Stimulated activated naive CD4-positive, alpha-beta T cell treated with Interleukin-2 at 50 U/mL for 16 hours (primary cell): Measurements from ENCODE around the gene DENND4C.
"Not testable (repeated sequence)": the region's sequence is repeated elsewhere in the genome, so short reads cannot be mapped to it uniquely, and the experiment has no call there.

Experiments
- DNase-seq: peaks from one replicate; lab custom pipeline; 2025; lab: John Stamatoyannopoulos, UW

DENND4C gene

GRCh38 chr9:19266778-19267384 lies 36.4 kb downstream of the DENND4C start:
- DNase-seq = not testable (repeated sequence)

DNA sequence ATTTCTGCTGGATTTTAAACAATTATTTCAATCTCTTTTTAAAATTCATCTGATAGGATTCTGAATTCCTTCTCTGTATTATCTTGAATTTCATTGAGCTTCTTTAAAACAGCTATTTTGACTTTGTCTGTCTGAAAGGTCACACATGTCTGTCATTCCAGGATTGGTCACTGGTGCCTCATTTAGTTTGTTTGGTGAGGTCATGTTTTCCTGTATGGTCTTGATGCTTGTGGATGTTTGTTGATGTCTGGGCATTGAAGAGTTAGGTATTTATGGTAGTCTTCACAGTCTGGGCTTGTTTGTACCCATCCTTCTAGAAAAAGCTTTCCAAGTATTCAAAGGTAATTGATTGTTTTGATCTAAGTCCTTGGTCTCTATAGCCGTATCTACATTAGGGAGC lies 39.1 kb downstream of the DENND4C start:
- DNase-seq = no peak

- no peak for DNase-seq
These were observed 40.0 kb downstream of the DENND4C start for GRCh38 chr9:19270421-19270949.

- DNase-seq = no peak
These were observed 40.6 kb downstream of the DENND4C start for GRCh38 chr9:19271081-19271480.

GRCh38 chr9:19281801-19282200 lies 51.3 kb downstream of the DENND4C start:
- DNase-seq = no peak

GRCh38 chr9:19283072-19283710 lies 52.7 kb downstream of the DENND4C start:
- DNase-seq = no peak

- no peak for DNase-seq
These were observed 54.2 kb downstream of the DENND4C start for GRCh38 chr9:19284729-19285128.

GRCh38 chr9:19286634-19287188 lies 56.2 kb downstream of the DENND4C start:
- no peak for DNase-seq

DNA sequence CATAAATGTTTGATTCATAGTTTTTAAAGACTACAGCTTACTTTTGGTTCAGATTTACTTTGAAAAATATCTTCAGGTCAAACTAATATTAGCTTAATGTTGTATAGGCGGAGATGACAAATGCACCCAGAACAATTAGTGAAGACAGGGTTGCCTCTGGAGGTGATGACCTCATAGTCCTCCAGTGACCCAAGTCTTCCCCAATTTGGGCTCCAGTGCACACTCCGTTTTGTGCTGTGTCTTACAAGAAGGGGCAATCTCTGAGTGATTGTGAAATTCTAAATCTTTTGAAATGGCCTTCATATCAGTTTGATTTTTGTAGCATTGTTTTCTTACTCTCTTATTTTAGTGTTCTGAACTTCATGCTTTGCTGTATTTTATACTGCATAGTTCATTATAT lies 57.6 kb downstream of the DENND4C start:
- no peak for DNase-seq

GRCh38 chr9:19290103-19290502 lies 59.6 kb downstream of the DENND4C start:
- DNase-seq = no peak

DNA sequence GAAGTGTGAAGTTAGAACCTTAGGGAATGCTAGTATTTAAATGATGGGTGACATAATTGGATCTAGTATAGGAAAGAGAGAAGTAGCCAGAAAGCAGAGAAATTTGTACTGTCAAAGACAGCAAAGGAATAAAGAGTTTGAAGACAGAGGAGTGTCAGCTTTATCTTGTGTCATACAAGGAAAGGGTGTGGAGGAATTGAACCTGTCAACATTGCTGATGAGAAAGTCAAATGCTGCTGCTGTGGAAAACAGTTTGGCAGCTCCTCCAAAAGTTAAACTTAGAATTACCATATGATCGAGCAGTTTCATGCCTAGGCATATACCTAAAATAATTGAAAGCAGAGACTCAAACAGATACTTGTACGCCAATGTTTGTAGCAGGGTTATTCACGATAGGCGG lies 63.7 kb downstream of the DENND4C start:
- no peak for DNase-seq

- no peak for DNase-seq
These were observed 68.0 kb downstream of the DENND4C start for GRCh38 chr9:19298436-19299000.

DNA sequence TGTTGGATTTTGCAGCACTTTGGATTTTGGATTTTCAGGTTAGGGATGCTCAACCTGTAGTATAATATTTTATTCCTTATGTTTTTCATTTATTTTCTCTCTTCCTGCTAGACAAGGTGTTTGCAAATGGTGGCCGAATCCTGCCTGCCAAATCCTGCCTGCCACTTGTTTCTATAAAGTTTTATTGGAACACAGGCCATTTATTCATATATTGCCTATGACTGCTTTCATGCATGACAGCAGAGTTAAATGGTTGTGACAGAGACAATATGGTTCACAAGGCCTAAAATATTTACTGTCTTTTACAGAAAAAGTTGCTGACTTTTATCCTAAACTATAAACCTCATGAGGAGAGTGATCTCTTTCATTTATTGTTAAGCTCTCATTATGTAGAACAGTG lies 72.7 kb downstream of the DENND4C start:
- DNase-seq = no peak

DNA sequence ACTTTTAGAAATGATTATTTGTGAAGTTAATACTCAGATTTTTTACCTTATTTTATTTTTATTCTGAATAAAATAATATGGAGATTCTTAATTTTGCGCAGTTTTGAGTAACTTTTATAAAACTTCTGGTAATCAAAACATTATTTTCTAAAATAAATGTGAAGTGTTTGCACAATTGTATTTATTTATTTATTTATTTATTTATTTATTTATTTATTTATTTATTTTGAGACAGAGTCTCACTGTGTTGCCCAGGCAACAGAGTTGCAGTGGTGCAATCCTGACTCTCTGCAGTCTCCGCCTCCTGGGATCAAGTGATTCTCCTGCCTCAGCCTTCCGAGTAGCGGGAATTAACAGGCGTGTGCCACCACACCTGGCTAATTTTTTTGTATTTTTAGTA lies 76.1 kb downstream of the DENND4C start:
- DNase-seq = no peak

DNA sequence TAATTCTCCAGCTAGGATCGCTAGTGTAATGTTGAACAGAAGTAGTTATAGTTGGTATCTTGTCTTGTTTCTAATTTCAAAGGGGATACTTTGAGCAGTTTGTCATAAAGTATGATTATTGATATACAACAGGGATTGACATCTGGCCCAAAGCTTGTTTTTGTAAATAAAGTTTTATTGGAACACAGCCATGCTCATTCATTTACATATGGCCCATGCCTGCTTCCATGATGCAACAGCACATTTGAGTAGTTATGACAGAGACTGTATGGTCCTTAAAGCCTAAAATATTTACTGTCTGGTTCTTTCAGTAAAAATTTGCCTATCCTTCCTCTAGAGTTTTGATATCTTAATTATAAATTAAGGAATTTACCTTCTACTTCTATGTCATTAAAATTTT lies 79.8 kb downstream of the DENND4C start:
- no peak for DNase-seq

- no peak for DNase-seq
These were observed 83.1 kb downstream of the DENND4C start for GRCh38 chr9:19313573-19313972.

GRCh38 chr9:19320495-19320894 lies 90.0 kb downstream of the DENND4C start:
- DNase-seq = no peak

GRCh38 chr9:19331877-19332276 lies 101.4 kb downstream of the DENND4C start:
- no peak for DNase-seq

DNA sequence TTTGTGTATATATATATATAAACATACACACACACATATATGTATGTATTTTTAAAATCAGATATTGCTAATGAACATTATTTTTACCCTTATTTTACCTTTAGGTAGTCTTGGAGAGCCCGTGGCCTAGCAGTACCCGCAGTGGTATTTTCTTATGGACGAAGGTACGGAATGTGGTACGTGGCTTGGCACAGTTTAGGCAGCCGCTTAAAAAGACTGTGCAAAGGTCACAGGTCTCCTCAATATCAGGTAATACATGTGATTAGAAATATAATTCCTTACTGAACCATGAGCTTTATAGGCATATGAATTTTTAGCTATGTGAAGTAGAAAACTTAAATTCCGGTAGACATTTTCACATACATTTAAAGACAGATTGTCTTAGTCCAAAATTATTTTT lies 105.7 kb downstream of the DENND4C start:
- no peak for DNase-seq

GRCh38 chr9:19342947-19343346 lies 112.5 kb downstream of the DENND4C start:
- DNase-seq = no peak

GRCh38 chr9:19358701-19359100 lies 128.2 kb downstream of the DENND4C start:
- no peak for DNase-seq

- DNase-seq = no peak
These were observed 138.6 kb downstream of the DENND4C start for GRCh38 chr9:19369107-19369506.

DNA sequence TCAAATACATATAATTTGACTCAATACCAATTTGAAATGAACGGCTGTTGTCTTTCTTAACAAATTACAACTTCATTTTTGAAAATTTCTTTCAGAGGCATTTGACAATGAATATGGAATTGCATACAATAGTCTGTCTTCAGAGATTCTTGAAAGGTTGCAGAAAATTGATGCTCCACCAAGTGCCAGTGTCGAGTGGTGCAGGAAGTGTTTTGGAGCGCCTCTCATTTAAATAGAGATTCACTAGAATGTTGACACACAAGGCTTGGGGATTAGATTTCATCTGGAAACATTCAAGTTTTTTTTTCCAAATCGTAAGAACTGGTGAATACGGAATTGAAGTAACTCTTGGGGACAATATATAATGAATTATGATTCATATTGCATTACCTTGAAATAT lies 141.4 kb downstream of the DENND4C start:
- no peak for DNase-seq
